IMR-90 (cell line): ENCODE measurements around the gene LETM1. TPM values are rescaled to one million over a fixed set of nuclear protein-coding genes. Genes with fewer than 3 reads are reported as not detected.
A peak's percentile ranks its signal among the peaks of the same experiment; 100 is the strongest.

Experiments used
- ATAC-seq: fragments of 200-7000 bp; cut with Tn5 transposase; 2 replicates; pipeline ENCODE4 v1.9.1; 2020; ENCODE audit warnings: low read depth, mild to moderate bottlenecking, moderate library complexity
- BruUV-seq: library from RNA; stranded (reverse); fragments of 400-500 nt; replicated peaks from 2 replicates; lab custom pipeline; 2021; lab: Mats Ljungman, UMichigan
- CTCF ChIA-PET: fragments of 300-600 bp; formaldehyde crosslinking; extraction: SDS; loops from one replicate; lab custom pipeline; 2021; ENCODE audit warnings: antibody characterized with exemption; lab: Yijun Ruan, JAX
- POLR2A ChIA-PET: fragments of 300-600 bp; sonication (Branson Sonifier 250); formaldehyde crosslinking; loops from one replicate; lab custom pipeline; 2022; ENCODE audit warnings: antibody characterized with exemption; ENCODE audit not compliant: unreplicated experiment; lab: Charles Lee
- DNase-seq: peaks from one replicate; pipeline ENCODE4 v3.0.0; 2013
- H2AFZ ChIP-seq: replicated peaks from 2 replicates; pipeline ENCODE3; 2013; ENCODE audit warnings: low read length, mild to moderate bottlenecking; ENCODE audit not compliant: poor library complexity
- H2AK5ac ChIP-seq: 2 replicates; pipeline ENCODE4 v1.6.1; 2013; ENCODE audit warnings: low read depth, low read length, inconsistent platforms
- H2AK9ac ChIP-seq: replicated peaks from 2 replicates; pipeline ENCODE3; 2013; ENCODE audit warnings: mild to moderate bottlenecking, low read depth, low read length, moderate library complexity; ENCODE audit not compliant: poor library complexity
- H2BK120ac ChIP-seq: 2 replicates; pipeline ENCODE4 v1.6.1; 2013; ENCODE audit warnings: low read depth, low read length, inconsistent platforms
- H2BK15ac ChIP-seq: 3 replicates; pipeline ENCODE4 v1.6.1; 2013; ENCODE audit warnings: low read depth, low read length, inconsistent platforms
- H2BK20ac ChIP-seq: 2 replicates; pipeline ENCODE4 v1.6.1; 2013; ENCODE audit warnings: low read depth, mild to moderate bottlenecking, inconsistent platforms, low read length, moderate library complexity
- H2BK5ac ChIP-seq: 2 replicates; pipeline ENCODE4 v1.6.1; 2013; ENCODE audit warnings: mild to moderate bottlenecking, low read depth, low read length, inconsistent platforms; ENCODE audit not compliant: poor library complexity, severe bottlenecking
- H3K14ac ChIP-seq: replicated peaks from 2 replicates; pipeline ENCODE4 v1.6.1; 2013; ENCODE audit warnings: low read depth, low read length, inconsistent platforms
- H3K18ac ChIP-seq: 2 replicates; pipeline ENCODE4 v1.6.1; 2013; ENCODE audit warnings: low read depth, low read length, control low read depth
- H3K23ac ChIP-seq: 2 replicates; pipeline ENCODE4 v1.6.1; 2013; ENCODE audit warnings: low read depth, low read length, inconsistent platforms
- H3K27ac ChIP-seq: 2 replicates; pipeline ENCODE4 v1.5.1; 2013; ENCODE audit warnings: mild to moderate bottlenecking, control low read depth, low read length; ENCODE audit not compliant: insufficient read depth
- H3K27me3 ChIP-seq: 2 replicates; pipeline ENCODE4 v1.6.1; 2013; ENCODE audit warnings: low read length; ENCODE audit not compliant: control insufficient read depth, insufficient read depth
- H3K36me3 ChIP-seq: 2 replicates; pipeline ENCODE4 v1.6.1; 2013; ENCODE audit warnings: low read length, mixed read lengths; ENCODE audit not compliant: control insufficient read depth, insufficient read depth
- H3K4ac ChIP-seq: 2 replicates; pipeline ENCODE4 v1.6.1; 2013; ENCODE audit warnings: low read depth, low read length, inconsistent platforms
- H3K4me1 ChIP-seq: 2 replicates; pipeline ENCODE4 v1.6.1; 2013; ENCODE audit warnings: low read length, mixed read lengths; ENCODE audit not compliant: control insufficient read depth, insufficient read depth
- H3K4me2 ChIP-seq: 2 replicates; pipeline ENCODE4 v1.6.1; 2013; ENCODE audit warnings: low read depth, mild to moderate bottlenecking, control low read depth, low read length, moderate library complexity
- H3K4me3 ChIP-seq: 2 replicates; pipeline ENCODE4 v1.5.1; 2013; ENCODE audit warnings: low read depth, mild to moderate bottlenecking, control low read depth, low read length, moderate library complexity; ENCODE audit not compliant: insufficient read depth
- H3K56ac ChIP-seq: 2 replicates; pipeline ENCODE4 v1.6.1; 2013; ENCODE audit warnings: low read length, inconsistent platforms; ENCODE audit not compliant: insufficient read depth; ENCODE audit errors: extremely low read depth
- H3K79me1 ChIP-seq, 2 experiments: 2 replicates each; pipeline ENCODE4 v1.6.1; 2013; ENCODE audit warnings: low read length in 2 of 2, inconsistent platforms in 1 of 2, low read depth in 1 of 2
- H3K9ac ChIP-seq: 2 replicates; pipeline ENCODE4 v1.6.1; 2013; ENCODE audit warnings: low read depth, low read length, control low read depth
- H3K9me1 ChIP-seq: 2 replicates; pipeline ENCODE4 v1.6.1; 2013; ENCODE audit warnings: low read length, inconsistent platforms; ENCODE audit not compliant: insufficient read depth
- H3K9me3 ChIP-seq: 2 replicates; pipeline ENCODE4 v1.6.1; 2013; ENCODE audit warnings: low read length; ENCODE audit not compliant: control insufficient read depth, insufficient read depth
- H4K20me1 ChIP-seq: 2 replicates; pipeline ENCODE4 v1.6.1; 2013; ENCODE audit warnings: low read length, inconsistent platforms; ENCODE audit not compliant: insufficient read depth
- H4K5ac ChIP-seq: 2 replicates; pipeline ENCODE4 v1.6.1; 2013; ENCODE audit warnings: mild to moderate bottlenecking, low read depth, low read length, control low read depth
- H4K8ac ChIP-seq, 2 experiments: 2 replicates each; pipeline ENCODE4 v1.6.1; 2013; ENCODE audit warnings: low read depth in 2 of 2, low read length in 2 of 2, control low read depth in 1 of 2, inconsistent platforms in 1 of 2
- H4K91ac ChIP-seq: 2 replicates; pipeline ENCODE4 v1.6.1; 2013; ENCODE audit warnings: low read depth, low read length, inconsistent platforms; ENCODE audit not compliant: insufficient read depth
- CEBPB ChIP-seq: IDR thresholded peaks from 2 replicates; pipeline ENCODE4 v1.6.1; 2012; ENCODE audit warnings: low read depth, low read length, improper control_type of control experiment
- CHD1 ChIP-seq: IDR thresholded peaks from 2 replicates; pipeline ENCODE4 v1.6.1; 2012; ENCODE audit warnings: low read depth, low read length, improper control_type of control experiment
- FOS ChIP-seq: fragments of 150-350 bp; IDR thresholded peaks from 2 replicates; pipeline ENCODE4 v1.6.1; 2016; ENCODE audit warnings: low read depth, low read length
- MAZ ChIP-seq: IDR thresholded peaks from 2 replicates; pipeline ENCODE4 v1.6.1; 2012; ENCODE audit warnings: low read depth, mild to moderate bottlenecking, low read length, improper control_type of control experiment, moderate library complexity, borderline replicate concordance
- MXI1 ChIP-seq: IDR thresholded peaks from 2 replicates; pipeline ENCODE4 v1.6.1; 2012; ENCODE audit warnings: low read depth, mild to moderate bottlenecking, low read length, moderate library complexity, borderline replicate concordance
- POLR2A ChIP-seq: IDR thresholded peaks from 2 replicates; pipeline ENCODE4 v1.6.1; 2012; ENCODE audit warnings: mild to moderate bottlenecking, low read depth, low read length
- RAD21 ChIP-seq: IDR thresholded peaks from 2 replicates; pipeline ENCODE4 v1.6.1; 2012; ENCODE audit warnings: low read length, improper control_type of control experiment
- SMC3 ChIP-seq: fragments of 150-350 bp; IDR thresholded peaks from 2 replicates; pipeline ENCODE4 v1.6.1; 2016; ENCODE audit warnings: low read depth, mild to moderate bottlenecking, antibody characterized with exemption, low read length, moderate library complexity
- WGBS, 2 experiments: methylation state at CpG; one replicate each; pipeline versions ENCODE4 v1.1.5 to v1.1.7; 2013; ENCODE audit warnings: missing lambda C conversion rate in 2 of 2; ENCODE audit not compliant: insufficient read length in 1 of 2; ENCODE audit errors: extremely low coverage in 2 of 2; 5-methylcytosine and 5-hydroxymethylcytosine counted together
- dilution Hi-C: fragments of 300-500 bp; cut with HindIII; formaldehyde crosslinking; loops from one replicate; pipeline ENCODE4 v1.14.3; 2018; ENCODE audit warnings: low sequenced_read_pairs; ENCODE audit not compliant: unreplicated experiment
- in situ Hi-C: fragments of 300-500 bp; cut with MboI; formaldehyde crosslinking; loops from 3 replicates; pipeline ENCODE4 v1.14.3; 2019; ENCODE audit warnings: low sequenced_read_pairs, inconsistent platforms, mixed read lengths
- intact Hi-C: fragments of 100-400 bp; cut with micrococcal nuclease; formaldehyde crosslinking; loops from 2 replicates; pipeline ENCODE4 v1.10.0; 2022
- polyA plus RNA-seq, 3 experiments: library from polyadenylated mRNA; depleted of rRNA; stranded (reverse); fragments of >200 nt; gene quantifications; 2 replicates each; pipeline ENCODE4 v1.2.3, GENCODE V29; 2012; ENCODE audit warnings: low replicate concordance in 1 of 3
- total RNA-seq: library from RNA; depleted of rRNA; stranded (reverse); fragments of >200 nt; gene quantifications from 2 replicates; pipeline ENCODE4 v1.2.3, GENCODE V29; 2012

The LETM1 gene
- total and polyA plus RNA-seq, 2 of the 4 experiments (the other 2 are of a cell fraction): 25.0 to 49.3 TPM

- Histone ChIP-seq H4K91ac (no peak overlapping the region), H3K4ac (no peak overlapping the region), H3K36me3 (peaks cover 10% of the 10 kb centered on the region), H3K79me1 (peaks cover 29 to 67% of the 10 kb centered on the region in 2 experiments), H3K18ac (no peak overlapping the region), H4K8ac (no peak overlapping the region), H3K9me3 (no peaks in the 10 kb centered on the region), H3K9me1 (peaks cover 3% of the 10 kb centered on the region), H3K23ac (peak overlapping the region; percentile 21; the same call in 1 of the 2 replicates), H3K56ac (no peak overlapping the region), H4K5ac (no peak overlapping the region), H4K20me1 (peaks cover 68% of the 10 kb centered on the region), H2AK9ac (no peak overlapping the region), H3K14ac (no peak overlapping the region; the same call in 1 of the 2 replicates), H3K27me3 (no peaks in the 10 kb centered on the region), H2AK5ac (no peak overlapping the region), H3K4me3 (no peak overlapping the region), H2BK20ac (no peak overlapping the region), H2AFZ (no peak overlapping the region), H3K4me1 (peaks cover 2% of the 10 kb centered on the region; the same call in 1 of the 2 replicates), H2BK15ac (no peak overlapping the region), H3K9ac (no peak overlapping the region), H3K27ac (no peak overlapping the region), H2BK5ac (no peak overlapping the region), H2BK120ac (no peak overlapping the region), H3K4me2 (no peak overlapping the region)
- intact Hi-C loops: loop anchor here (1.0 to 5.0 kb wide), 4 partner anchors 26 to 150 kb away; partner anchors contain the start of gene LETM1
- DNase-seq: no peak
- ATAC-seq: no peak
- WGBS, 2 experiments: no CpG with 5 or more reads among the region's 1 CpG
- dilution Hi-C loops: no loop called here
- TF ChIP-seq CHD1 (no peak), FOS (no peak), CEBPB (no peak), MXI1 (no peak), MAZ (no peak), RAD21 (no peak), SMC3 (no peak), POLR2A (no peak)
- in situ Hi-C loops: no loop called here
- CTCF ChIA-PET: interaction anchor here (0.8 to 2.0 kb wide), 2 partner anchors 9 to 22 kb away, joined by 4 to 7 read pairs; no protein-coding TSS in a partner anchor
- BruUV-seq: no TSS peak
- POLR2A ChIA-PET: interaction anchor here (0.6 kb wide), 1 partner anchor 38 kb away, joined by 4 read pairs; no protein-coding TSS in a partner anchor
These were observed 42.7 kb upstream of the LETM1 start for GRCh38 chr4:1898681-1899080.
